ENCODE data around the gene DPH2. TPM values are rescaled to one million over a fixed set of nuclear protein-coding genes. Genes with fewer than 3 reads are reported as not detected.

Gene DPH2
- total RNA-seq, 3 donors from 2014 or later: 16.2 to 22.0 (median 18.3) TPM

- Histone ChIP-seq H3K9me3 (no peaks in the 10 kb centered on the region), H3K36me3 (no peaks in the 10 kb centered on the region), H3K27me3 (no peaks in the 10 kb centered on the region), H3K27ac (no peak overlapping the region), H3K4me1 (peaks cover 0 to 12% of the 10 kb centered on the region in 2 donors), H3K4me3 (peak overlapping the region in 2 of 3 donors; percentile 71 to 81)
- TF ChIP-seq POLR2AphosphoS5 (IDR thresholded peaks at IDR 0.05) (no peak), POLR2A (IDR thresholded peaks at IDR 0.05) (no peak), CTCF (IDR thresholded peaks at IDR 0.05) (no peak)
- no peak for DNase-seq (ENCODE audit: low spot score in 2 of 2)
- intact Hi-C loops (cut with DNase I; ENCODE audit: low total_unique reads): loop anchor here (10.0 kb wide), 1 partner anchor 436 kb away; the partner anchor contains the start of gene PTPRF
Observed at GRCh38 chr1:43970911-43971310, 1.1 kb downstream of the DPH2 start.

GRCh38 chr1:43971336-43971980, 1.6 kb downstream of the DPH2 start:
- no peak overlapping the region for H3K4me3 ChIP-seq
- H3K27ac ChIP-seq: no peak overlapping the region
- intact Hi-C loops (cut with DNase I; ENCODE audit: low total_unique reads): loop anchor here (10.0 kb wide), 1 partner anchor 437 kb away; the partner anchor contains the start of gene PTPRF
- TF ChIP-seq CTCF (IDR thresholded peaks at IDR 0.05): no peak
- TF ChIP-seq POLR2A (IDR thresholded peaks at IDR 0.05): no peak
- no peak for TF ChIP-seq POLR2AphosphoS5 (IDR thresholded peaks at IDR 0.05)
- H3K4me1 ChIP-seq: peaks cover 0 to 17% of the 10 kb centered on the region in 2 donors
- no peak for DNase-seq (ENCODE audit: low spot score in 2 of 2)
- no peaks in the 10 kb centered on the region for H3K36me3 ChIP-seq
- H3K9me3 ChIP-seq: no peaks in the 10 kb centered on the region
- no peaks in the 10 kb centered on the region for H3K27me3 ChIP-seq

GRCh38 chr1:43973981-43974442, 4.2 kb downstream of the DPH2 start:
- DNase-seq (ENCODE audit: low spot score in 2 of 2): no peak
- peak overlapping the region; percentile 96 to 97 for H3K27ac ChIP-seq
- no peaks in the 10 kb centered on the region for H3K9me3 ChIP-seq
- H3K4me3 ChIP-seq: peak overlapping the region; percentile 92 to 95 (median 95)
- no peak for TF ChIP-seq POLR2AphosphoS5 (IDR thresholded peaks at IDR 0.05)
- no peak for TF ChIP-seq CTCF (IDR thresholded peaks at IDR 0.05)
- no peak for TF ChIP-seq POLR2A (IDR thresholded peaks at IDR 0.05)
- intact Hi-C loops (cut with DNase I; ENCODE audit: low total_unique reads): loop anchor here (10.0 kb wide), 1 partner anchor 439 kb away; the partner anchor contains the start of gene PTPRF
- H3K36me3 ChIP-seq: no peaks in the 10 kb centered on the region
- H3K27me3 ChIP-seq: no peaks in the 10 kb centered on the region
- peaks cover 0 to 26% of the 10 kb centered on the region in 2 donors for H3K4me1 ChIP-seq

GRCh38 chr1:43974443-43975248, 4.8 kb downstream of the DPH2 start, which contains the start of gene ATP6V0B:
TSS of gene ATP6V0B (plus strand) at chr1:43974960. CDS start at chr1:43975041, 81 bp downstream.
- H3K36me3 ChIP-seq: no peaks in the 10 kb centered on the region

More at GRCh38 chr1:43974443-43975248, 4.8 kb downstream of the DPH2 start, which contains the start of gene ATP6V0B:
- intact Hi-C loops (cut with DNase I; ENCODE audit: low total_unique reads): loop anchor here (5.0 to 10.0 kb wide), 3 partner anchors 440 to 1637 kb away; partner anchors contain the start of genes FOXJ3 and PTPRF
- peak within 1 kb of the TSS; percentile 96 to 97 for H3K27ac ChIP-seq
- H3K27me3 ChIP-seq: no peaks in the 10 kb centered on the region
- H3K4me1 ChIP-seq: peaks cover 0 to 26% of the 10 kb centered on the region in 2 donors
- peak; percentile 95 to 98 for DNase-seq (ENCODE audit: low spot score in 2 of 2)
- peak; percentile 84 to 97 (median 94) for TF ChIP-seq POLR2AphosphoS5 (IDR thresholded peaks at IDR 0.05)
- peak; percentile 8 to 58 (median 54) for TF ChIP-seq CTCF (IDR thresholded peaks at IDR 0.05)
- TF ChIP-seq POLR2A (IDR thresholded peaks at IDR 0.05): peak; percentile 88
- H3K4me3 ChIP-seq: peak within 1 kb of the TSS; percentile 92 to 95 (median 95)
- no peaks in the 10 kb centered on the region for H3K9me3 ChIP-seq

Data from breast epithelium (tissue), 4 donors.